Lower leg skin (tissue), 3 donors: ENCODE measurements around the gene NTM.

ENCODE experiments used
- POLR2A ChIP-seq, 2 donors: fragments of 450-650 bp; IDR thresholded peaks; one replicate each; pipeline ENCODE4 v1.6.1; 2016 to 2017; ENCODE audit warnings: antibody characterized with exemption in 2 of 2, mild to moderate bottlenecking in 1 of 2, moderate library complexity in 1 of 2
- TF ChIP-seq, protein P1 (sequence below), 3 donors: fragments of 450-650 bp; IDR thresholded peaks; one replicate each; pipeline ENCODE4 v1.5.1; 2016; ENCODE audit warnings: antibody characterized with exemption in 3 of 3, mild to moderate bottlenecking in 3 of 3, moderate library complexity in 2 of 3

DNA sequence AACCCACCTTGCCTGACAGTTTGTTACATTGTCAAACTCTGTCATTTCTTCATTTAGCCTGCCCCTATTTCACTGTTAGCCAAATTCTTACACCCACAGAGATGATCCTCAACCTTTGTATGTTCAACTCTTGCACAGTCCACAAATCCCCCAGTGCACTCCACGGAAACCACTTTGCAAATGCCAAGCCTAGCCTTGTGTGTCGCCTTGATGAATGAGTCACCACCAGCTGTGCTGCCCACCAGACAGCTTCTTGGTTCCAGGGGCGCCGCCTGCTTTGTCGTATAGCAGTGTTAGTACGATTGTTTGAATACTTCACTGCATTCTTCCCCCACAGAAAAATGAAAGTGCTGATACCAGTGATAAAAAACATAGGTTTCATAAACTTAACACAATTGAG lies 686.3 kb downstream of the NTM start:
- TF ChIP-seq, protein P1, sequence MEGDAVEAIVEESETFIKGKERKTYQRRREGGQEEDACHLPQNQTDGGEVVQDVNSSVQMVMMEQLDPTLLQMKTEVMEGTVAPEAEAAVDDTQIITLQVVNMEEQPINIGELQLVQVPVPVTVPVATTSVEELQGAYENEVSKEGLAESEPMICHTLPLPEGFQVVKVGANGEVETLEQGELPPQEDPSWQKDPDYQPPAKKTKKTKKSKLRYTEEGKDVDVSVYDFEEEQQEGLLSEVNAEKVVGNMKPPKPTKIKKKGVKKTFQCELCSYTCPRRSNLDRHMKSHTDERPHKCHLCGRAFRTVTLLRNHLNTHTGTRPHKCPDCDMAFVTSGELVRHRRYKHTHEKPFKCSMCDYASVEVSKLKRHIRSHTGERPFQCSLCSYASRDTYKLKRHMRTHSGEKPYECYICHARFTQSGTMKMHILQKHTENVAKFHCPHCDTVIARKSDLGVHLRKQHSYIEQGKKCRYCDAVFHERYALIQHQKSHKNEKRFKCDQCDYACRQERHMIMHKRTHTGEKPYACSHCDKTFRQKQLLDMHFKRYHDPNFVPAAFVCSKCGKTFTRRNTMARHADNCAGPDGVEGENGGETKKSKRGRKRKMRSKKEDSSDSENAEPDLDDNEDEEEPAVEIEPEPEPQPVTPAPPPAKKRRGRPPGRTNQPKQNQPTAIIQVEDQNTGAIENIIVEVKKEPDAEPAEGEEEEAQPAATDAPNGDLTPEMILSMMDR (IDR thresholded peaks at IDR 0.05) = no peak
- TF ChIP-seq POLR2A (IDR thresholded peaks at IDR 0.05) = no peak
